ENCODE results near the gene SLMAP.

DNA sequence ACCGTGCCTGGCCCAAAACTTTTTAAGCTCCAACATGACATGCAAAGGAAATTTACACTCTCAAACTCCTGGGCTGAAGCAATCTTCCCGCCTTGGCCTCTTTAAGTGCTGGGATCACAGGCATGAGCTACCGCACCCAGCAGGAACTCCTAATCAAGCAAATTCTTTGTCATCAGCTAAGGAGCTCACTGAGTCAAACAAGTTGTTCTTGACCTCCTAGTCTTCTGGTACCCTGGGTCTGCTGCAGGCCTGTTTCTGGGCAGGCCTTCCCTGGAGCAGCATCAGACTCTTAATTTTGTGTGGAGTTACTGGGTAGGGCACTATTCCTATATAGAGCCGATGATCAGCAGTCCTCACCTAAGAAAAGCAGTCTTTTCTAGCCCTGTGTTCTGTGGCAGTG is 183.7 kb downstream of the SLMAP start:
- TF ChIP-seq, protein P1, sequence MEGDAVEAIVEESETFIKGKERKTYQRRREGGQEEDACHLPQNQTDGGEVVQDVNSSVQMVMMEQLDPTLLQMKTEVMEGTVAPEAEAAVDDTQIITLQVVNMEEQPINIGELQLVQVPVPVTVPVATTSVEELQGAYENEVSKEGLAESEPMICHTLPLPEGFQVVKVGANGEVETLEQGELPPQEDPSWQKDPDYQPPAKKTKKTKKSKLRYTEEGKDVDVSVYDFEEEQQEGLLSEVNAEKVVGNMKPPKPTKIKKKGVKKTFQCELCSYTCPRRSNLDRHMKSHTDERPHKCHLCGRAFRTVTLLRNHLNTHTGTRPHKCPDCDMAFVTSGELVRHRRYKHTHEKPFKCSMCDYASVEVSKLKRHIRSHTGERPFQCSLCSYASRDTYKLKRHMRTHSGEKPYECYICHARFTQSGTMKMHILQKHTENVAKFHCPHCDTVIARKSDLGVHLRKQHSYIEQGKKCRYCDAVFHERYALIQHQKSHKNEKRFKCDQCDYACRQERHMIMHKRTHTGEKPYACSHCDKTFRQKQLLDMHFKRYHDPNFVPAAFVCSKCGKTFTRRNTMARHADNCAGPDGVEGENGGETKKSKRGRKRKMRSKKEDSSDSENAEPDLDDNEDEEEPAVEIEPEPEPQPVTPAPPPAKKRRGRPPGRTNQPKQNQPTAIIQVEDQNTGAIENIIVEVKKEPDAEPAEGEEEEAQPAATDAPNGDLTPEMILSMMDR (IDR thresholded peaks at IDR 0.05; ENCODE audit: borderline replicate concordance, extremely low read depth, low read length, poor library complexity, severe bottlenecking) = no peak
- TF ChIP-seq EZH2 (IDR thresholded peaks at IDR 0.05; ENCODE audit: borderline replicate concordance, low read depth, low read length, severe bottlenecking) = no peak
